ENCODE measurements around the gene DKKL1. TPM values are rescaled to one million over a fixed set of nuclear protein-coding genes. Genes with fewer than 3 reads are reported as not detected.

DKKL1 gene
- total RNA-seq, 1 donor from 2014 or later = 2.1 TPM

GRCh38 chr19:49333418-49333805 lies 30.3 kb upstream of the DKKL1 start:
- no peaks in the 10 kb centered on the region for H3K27me3 Mint-ChIP-seq (ENCODE audit: low read depth)
- TF ChIP-seq, protein P1, sequence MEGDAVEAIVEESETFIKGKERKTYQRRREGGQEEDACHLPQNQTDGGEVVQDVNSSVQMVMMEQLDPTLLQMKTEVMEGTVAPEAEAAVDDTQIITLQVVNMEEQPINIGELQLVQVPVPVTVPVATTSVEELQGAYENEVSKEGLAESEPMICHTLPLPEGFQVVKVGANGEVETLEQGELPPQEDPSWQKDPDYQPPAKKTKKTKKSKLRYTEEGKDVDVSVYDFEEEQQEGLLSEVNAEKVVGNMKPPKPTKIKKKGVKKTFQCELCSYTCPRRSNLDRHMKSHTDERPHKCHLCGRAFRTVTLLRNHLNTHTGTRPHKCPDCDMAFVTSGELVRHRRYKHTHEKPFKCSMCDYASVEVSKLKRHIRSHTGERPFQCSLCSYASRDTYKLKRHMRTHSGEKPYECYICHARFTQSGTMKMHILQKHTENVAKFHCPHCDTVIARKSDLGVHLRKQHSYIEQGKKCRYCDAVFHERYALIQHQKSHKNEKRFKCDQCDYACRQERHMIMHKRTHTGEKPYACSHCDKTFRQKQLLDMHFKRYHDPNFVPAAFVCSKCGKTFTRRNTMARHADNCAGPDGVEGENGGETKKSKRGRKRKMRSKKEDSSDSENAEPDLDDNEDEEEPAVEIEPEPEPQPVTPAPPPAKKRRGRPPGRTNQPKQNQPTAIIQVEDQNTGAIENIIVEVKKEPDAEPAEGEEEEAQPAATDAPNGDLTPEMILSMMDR (IDR thresholded peaks at IDR 0.05) = no peak
- H3K27ac Mint-ChIP-seq (ENCODE audit: unreplicated experiment) = peak overlapping the region; percentile 66
- peaks cover 7% of the 10 kb centered on the region for H3K4me1 Mint-ChIP-seq (ENCODE audit: low read depth)
- H3K9me3 Mint-ChIP-seq (ENCODE audit: low read depth) = no peaks in the 10 kb centered on the region
- H3K36me3 Mint-ChIP-seq (ENCODE audit: low read depth) = peaks cover 8% of the 10 kb centered on the region
- H3K4me3 Mint-ChIP-seq (ENCODE audit: unreplicated experiment) = no peak overlapping the region
- DNase-seq (ENCODE audit: low spot score) = no peak

DNA sequence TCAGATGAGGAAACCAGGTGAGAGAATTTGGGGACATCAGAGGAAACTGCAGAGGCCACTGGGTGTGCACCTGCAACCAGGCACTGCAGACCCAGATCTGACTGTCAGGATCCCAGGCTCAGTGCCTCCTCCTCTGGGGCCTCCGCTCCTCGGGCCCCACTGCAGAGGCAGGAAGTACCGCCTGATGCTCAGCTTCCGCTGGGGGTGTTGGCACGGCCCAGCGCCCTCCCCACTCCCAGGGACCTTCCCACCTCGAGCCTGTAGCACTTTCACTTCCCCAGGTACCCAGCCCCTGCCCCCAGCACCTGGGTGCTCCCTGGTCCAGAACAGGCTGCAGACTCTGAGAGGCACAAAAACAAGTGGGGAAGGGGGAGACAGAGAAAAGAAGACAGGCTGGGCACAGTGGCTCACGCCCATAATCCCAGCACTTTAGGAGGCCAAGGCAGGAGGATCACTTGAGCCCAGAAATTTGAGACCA lies 29.8 kb upstream of the DKKL1 start:
- DNase-seq (ENCODE audit: low spot score) = no peak
- H3K27ac Mint-ChIP-seq (ENCODE audit: unreplicated experiment) = no peak overlapping the region
- no peak overlapping the region for H3K4me3 Mint-ChIP-seq (ENCODE audit: unreplicated experiment)
- H3K9me3 Mint-ChIP-seq (ENCODE audit: low read depth) = no peaks in the 10 kb centered on the region
- no peaks in the 10 kb centered on the region for H3K27me3 Mint-ChIP-seq (ENCODE audit: low read depth)
- TF ChIP-seq, protein P1 (IDR thresholded peaks at IDR 0.05) = no peak
- H3K36me3 Mint-ChIP-seq (ENCODE audit: low read depth) = peaks cover 8% of the 10 kb centered on the region
- H3K4me1 Mint-ChIP-seq (ENCODE audit: low read depth) = peaks cover 7% of the 10 kb centered on the region

DNA sequence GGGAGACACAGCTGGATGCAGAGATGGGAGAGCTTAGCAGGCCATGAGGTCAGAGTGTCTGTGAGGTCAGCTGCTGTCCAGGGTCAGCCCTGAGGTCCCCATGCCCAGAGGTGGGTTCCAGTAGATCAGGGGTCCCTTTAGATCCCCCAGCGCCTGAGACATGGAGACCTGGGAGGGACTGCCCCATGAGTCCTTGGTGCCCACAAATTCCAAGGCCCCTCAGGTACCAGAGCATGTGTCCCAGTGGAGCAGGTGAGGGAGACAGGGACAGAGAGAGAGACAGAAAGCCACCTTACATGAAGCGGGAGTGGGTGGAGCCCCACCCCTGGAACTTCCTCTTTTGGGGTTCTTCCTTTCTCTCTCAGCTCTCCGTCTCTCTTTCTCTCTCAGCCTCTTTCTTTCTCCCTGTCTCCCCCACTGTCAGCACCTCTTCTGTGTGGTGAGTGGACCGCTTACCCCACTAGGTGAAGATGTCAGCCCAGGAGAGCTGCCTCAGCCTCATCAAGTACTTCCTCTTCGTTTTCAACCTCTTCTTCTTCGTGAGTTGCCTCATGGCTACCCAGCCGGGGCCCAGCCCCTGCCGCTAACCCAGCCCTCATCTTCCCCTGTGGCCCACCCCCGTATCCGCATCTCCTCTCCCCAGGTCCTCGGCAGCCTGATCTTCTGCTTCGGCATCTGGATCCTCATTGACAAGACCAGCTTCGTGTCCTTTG lies 28.4 kb upstream of the DKKL1 start, which contains the start of gene CD37:
Gene CD37, plus strand, starts transcription at position 336 of the 713 bp plus-strand sequence. Its CDS starts 135 bp downstream, at position 471.
- H3K36me3 Mint-ChIP-seq (ENCODE audit: low read depth) = peaks cover 7% of the 10 kb centered on the region
- H3K4me1 Mint-ChIP-seq (ENCODE audit: low read depth) = peaks cover 7% of the 10 kb centered on the region
- TF ChIP-seq, protein P1 (IDR thresholded peaks at IDR 0.05) = no peak
- H3K27ac Mint-ChIP-seq (ENCODE audit: unreplicated experiment) = peak within 1 kb of the TSS; percentile 71
- no peak for DNase-seq (ENCODE audit: low spot score)
- no peaks in the 10 kb centered on the region for H3K27me3 Mint-ChIP-seq (ENCODE audit: low read depth)
- H3K9me3 Mint-ChIP-seq (ENCODE audit: low read depth) = no peaks in the 10 kb centered on the region
- no peak within 1 kb of the TSS for H3K4me3 Mint-ChIP-seq (ENCODE audit: unreplicated experiment)

- peaks cover 11% of the 10 kb centered on the region for H3K36me3 Mint-ChIP-seq (ENCODE audit: low read depth)
- H3K4me3 Mint-ChIP-seq (ENCODE audit: unreplicated experiment) = no peak overlapping the region
- H3K27me3 Mint-ChIP-seq (ENCODE audit: low read depth) = no peaks in the 10 kb centered on the region
- peaks cover 7% of the 10 kb centered on the region for H3K4me1 Mint-ChIP-seq (ENCODE audit: low read depth)
- TF ChIP-seq, protein P1 (IDR thresholded peaks at IDR 0.05) = no peak
- peak overlapping the region; percentile 71 for H3K27ac Mint-ChIP-seq (ENCODE audit: unreplicated experiment)
- no peaks in the 10 kb centered on the region for H3K9me3 Mint-ChIP-seq (ENCODE audit: low read depth)
- DNase-seq (ENCODE audit: low spot score) = no peak
Observed at GRCh38 chr19:49335784-49336481, 27.7 kb upstream of the DKKL1 start.

- H3K9me3 Mint-ChIP-seq (ENCODE audit: low read depth) = no peaks in the 10 kb centered on the region
- DNase-seq (ENCODE audit: low spot score) = no peak
- H3K36me3 Mint-ChIP-seq (ENCODE audit: low read depth) = peaks cover 11% of the 10 kb centered on the region
- no peak overlapping the region for H3K4me3 Mint-ChIP-seq (ENCODE audit: unreplicated experiment)
- H3K27ac Mint-ChIP-seq (ENCODE audit: unreplicated experiment) = no peak overlapping the region
- TF ChIP-seq, protein P1 (IDR thresholded peaks at IDR 0.05) = no peak
- peaks cover 5% of the 10 kb centered on the region for H3K4me1 Mint-ChIP-seq (ENCODE audit: low read depth)
- H3K27me3 Mint-ChIP-seq (ENCODE audit: low read depth) = no peaks in the 10 kb centered on the region
Observed at GRCh38 chr19:49336482-49337266, 27.0 kb upstream of the DKKL1 start.
